MM.1S (cell line): Measurements from ENCODE around the gene GLRA3.

ENCODE experiments used
- DNase-seq: peaks from one replicate; pipeline ENCODE4 v3.0.0-alpha.2; 2015
- H2AFZ ChIP-seq: fragments of 300-600 bp; sonication (generic); 2 replicates; pipeline ENCODE4 v1.6.0; 2016; ENCODE audit warnings: antibody characterized with exemption, low read length
- H3F3A ChIP-seq: fragments of 300-600 bp; sonication (generic); 2 replicates; pipeline ENCODE4 v1.6.1; 2016; ENCODE audit warnings: mild to moderate bottlenecking, antibody characterized with exemption, low read length, moderate library complexity, mixed read lengths; ENCODE audit not compliant: insufficient read depth
- H3K27ac ChIP-seq: fragments of 300-600 bp; sonication (generic); 2 replicates; pipeline ENCODE4 v1.5.1; 2016; ENCODE audit warnings: mild to moderate bottlenecking, low read length
- H3K27me3 ChIP-seq: fragments of 300-600 bp; sonication (generic); replicated peaks from 2 replicates; pipeline ENCODE4 v1.6.0; 2016; ENCODE audit warnings: low read length; ENCODE audit not compliant: insufficient read depth
- H3K36me3 ChIP-seq: fragments of 300-600 bp; sonication (generic); replicated peaks from 2 replicates; pipeline ENCODE4 v1.6.1; 2016; ENCODE audit warnings: mild to moderate bottlenecking, low read length, mixed read lengths; ENCODE audit not compliant: insufficient read depth
- H3K4me1 ChIP-seq: fragments of 300-600 bp; sonication (generic); 2 replicates; pipeline ENCODE4 v1.6.1; 2016; ENCODE audit warnings: low read length, mixed read lengths
- H3K4me2 ChIP-seq: fragments of 300-600 bp; sonication (generic); 2 replicates; pipeline ENCODE4 v1.6.0; 2016; ENCODE audit warnings: low read depth, low read length
- H3K4me3 ChIP-seq: fragments of 300-600 bp; sonication (generic); 2 replicates; pipeline ENCODE4 v1.5.1; 2016; ENCODE audit warnings: low read length, mixed read lengths
- H3K79me2 ChIP-seq: fragments of 300-600 bp; sonication (generic); 2 replicates; pipeline ENCODE4 v1.6.1; 2016; ENCODE audit warnings: mixed run types, low read length, mixed read lengths
- H3K9ac ChIP-seq: fragments of 300-600 bp; sonication (generic); 2 replicates; pipeline ENCODE4 v1.6.1; 2016; ENCODE audit warnings: low read length, mixed read lengths
- H3K9me2 ChIP-seq: fragments of 300-600 bp; sonication (generic); replicated peaks from 2 replicates; pipeline ENCODE4 v1.6.1; 2016; ENCODE audit warnings: mild to moderate bottlenecking, low read length, mixed read lengths; ENCODE audit not compliant: insufficient read depth
- H3K9me3 ChIP-seq: fragments of 300-600 bp; sonication (generic); replicated peaks from 2 replicates; pipeline ENCODE4 v1.6.1; 2016; ENCODE audit warnings: mild to moderate bottlenecking, low read length, mixed read lengths; ENCODE audit not compliant: insufficient read depth
- H4K20me1 ChIP-seq: fragments of 300-600 bp; sonication (generic); 2 replicates; pipeline ENCODE4 v1.6.1; 2016; ENCODE audit warnings: mild to moderate bottlenecking, low read length, moderate library complexity, mixed read lengths; ENCODE audit not compliant: insufficient read depth
- CTCF ChIP-seq: fragments of 300-600 bp; sonication (generic); IDR thresholded peaks from 2 replicates; pipeline ENCODE4 v1.5.1; 2016; ENCODE audit warnings: antibody characterized with exemption, low read length, mixed read lengths
- EZH2 ChIP-seq: fragments of 300-600 bp; sonication (generic); optimal IDR thresholded peaks from 2 replicates; pipeline ENCODE3; 2017; ENCODE audit warnings: low read depth, mild to moderate bottlenecking, antibody characterized with exemption, low read length, mixed read lengths
- EZH2phosphoT487 ChIP-seq: fragments of 300-600 bp; sonication (generic); IDR thresholded peaks from 2 replicates; pipeline ENCODE4 v1.6.1; 2018; ENCODE audit warnings: antibody characterized with exemption, low read length

GLRA3 gene

GRCh38 chr4:174686826-174687225 is 142.2 kb downstream of the GLRA3 start:
- H2AFZ ChIP-seq, result no peak overlapping the region
- H3K79me2 ChIP-seq, result no peaks in the 10 kb centered on the region

GRCh38 chr4:174681723-174682300 is 147.2 kb downstream of the GLRA3 start:
- H3K9me3 ChIP-seq, result no peaks in the 10 kb centered on the region
- H4K20me1 ChIP-seq, result no peaks in the 10 kb centered on the region
- H3K27me3 ChIP-seq, result no peaks in the 10 kb centered on the region
- H3K4me2 ChIP-seq, result no peak overlapping the region
- H3K9ac ChIP-seq, result no peak overlapping the region
- H3F3A ChIP-seq, result no peaks in the 10 kb centered on the region
- no peaks in the 10 kb centered on the region for H3K4me1 ChIP-seq
- H3K79me2 ChIP-seq, result no peaks in the 10 kb centered on the region
- no peak overlapping the region for H3K4me3 ChIP-seq
- TF ChIP-seq CTCF (no peak), EZH2phosphoT487 (no peak), EZH2 (no peak)
- H2AFZ ChIP-seq, result no peak overlapping the region
- H3K36me3 ChIP-seq, result no peaks in the 10 kb centered on the region
- no peaks in the 10 kb centered on the region for H3K9me2 ChIP-seq
- H3K27ac ChIP-seq, result no peak overlapping the region
- no peak for DNase-seq

More at GRCh38 chr4:174686826-174687225, 142.2 kb downstream of the GLRA3 start:
- no peak for DNase-seq
- Histone ChIP-seq H3K36me3 (no peaks in the 10 kb centered on the region), H3K9me2 (no peaks in the 10 kb centered on the region), H4K20me1 (no peaks in the 10 kb centered on the region), H3F3A (no peaks in the 10 kb centered on the region), H3K27ac (no peak overlapping the region), H3K4me2 (no peak overlapping the region), H3K27me3 (no peaks in the 10 kb centered on the region), H3K9ac (no peak overlapping the region), H3K9me3 (no peaks in the 10 kb centered on the region), H3K4me3 (no peak overlapping the region), H3K4me1 (no peaks in the 10 kb centered on the region)
- TF ChIP-seq EZH2phosphoT487, result no peak

- TF ChIP-seq EZH2phosphoT487, result no peak
- no peak for TF ChIP-seq CTCF
- no peak for TF ChIP-seq EZH2
Measured at GRCh38 chr4:174674305-174674840, 154.7 kb downstream of the GLRA3 start.

GRCh38 chr4:174673865-174674264 is 155.2 kb downstream of the GLRA3 start:
- H3F3A ChIP-seq, result no peaks in the 10 kb centered on the region
- H3K27ac ChIP-seq, result no peak overlapping the region
- TF ChIP-seq CTCF, result no peak
- TF ChIP-seq EZH2phosphoT487, result no peak
- no peak for TF ChIP-seq EZH2
- H4K20me1 ChIP-seq, result no peaks in the 10 kb centered on the region
- H3K4me3 ChIP-seq, result no peak overlapping the region
- H3K4me2 ChIP-seq, result no peak overlapping the region
- no peaks in the 10 kb centered on the region for H3K9me2 ChIP-seq
- no peak overlapping the region for H3K9ac ChIP-seq
- H3K9me3 ChIP-seq, result no peaks in the 10 kb centered on the region
- H3K27me3 ChIP-seq, result no peaks in the 10 kb centered on the region
- no peaks in the 10 kb centered on the region for H3K4me1 ChIP-seq
- H3K79me2 ChIP-seq, result no peaks in the 10 kb centered on the region
- H3K36me3 ChIP-seq, result no peaks in the 10 kb centered on the region
- H2AFZ ChIP-seq, result no peak overlapping the region
- DNase-seq, result no peak

More at GRCh38 chr4:174674305-174674840, 154.7 kb downstream of the GLRA3 start:
- DNase-seq, result no peak
- Histone ChIP-seq H3K4me3 (no peak overlapping the region), H3K27me3 (no peaks in the 10 kb centered on the region), H3F3A (no peaks in the 10 kb centered on the region), H4K20me1 (no peaks in the 10 kb centered on the region), H2AFZ (no peak overlapping the region), H3K4me1 (no peaks in the 10 kb centered on the region), H3K4me2 (no peak overlapping the region), H3K9me3 (no peaks in the 10 kb centered on the region), H3K79me2 (no peaks in the 10 kb centered on the region), H3K9ac (no peak overlapping the region), H3K36me3 (no peaks in the 10 kb centered on the region), H3K9me2 (no peaks in the 10 kb centered on the region), H3K27ac (no peak overlapping the region)
